ENCODE results near the gene TES. TPM values are rescaled to one million over a fixed set of nuclear protein-coding genes. Genes with fewer than 3 reads are reported as not detected.

TES gene
- total and polyA plus RNA-seq, 2 of the 8 experiments (the other 6 are each of a cell fraction or from before 2014, with no cell fraction given) = 18.2 to 36.3 TPM

DNA sequence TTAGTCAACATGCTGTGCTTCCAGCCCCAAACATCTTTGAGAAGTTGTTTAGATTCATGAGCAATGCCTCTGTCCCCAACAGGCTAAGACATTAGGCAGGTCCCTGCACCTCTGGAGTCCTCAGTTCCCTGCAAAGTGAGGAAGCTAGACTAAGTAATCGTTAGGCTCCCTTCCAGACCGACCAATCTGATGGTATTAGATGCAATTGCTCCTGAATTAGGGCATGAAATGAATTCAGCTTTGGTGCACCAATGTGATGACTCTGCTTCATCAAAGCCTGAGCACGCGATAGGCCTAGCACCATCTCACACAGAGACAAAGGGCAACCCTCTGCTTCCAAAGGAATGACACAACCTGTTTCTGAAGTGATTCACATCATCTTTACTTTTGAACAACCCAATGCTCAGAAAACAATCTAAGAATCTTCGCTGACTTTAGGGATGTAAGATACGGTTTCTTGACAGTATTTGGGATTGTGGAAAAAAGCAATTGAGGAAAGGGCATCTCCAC is 723 bp upstream of the TES start:
- TF ChIP-seq, protein P1, sequence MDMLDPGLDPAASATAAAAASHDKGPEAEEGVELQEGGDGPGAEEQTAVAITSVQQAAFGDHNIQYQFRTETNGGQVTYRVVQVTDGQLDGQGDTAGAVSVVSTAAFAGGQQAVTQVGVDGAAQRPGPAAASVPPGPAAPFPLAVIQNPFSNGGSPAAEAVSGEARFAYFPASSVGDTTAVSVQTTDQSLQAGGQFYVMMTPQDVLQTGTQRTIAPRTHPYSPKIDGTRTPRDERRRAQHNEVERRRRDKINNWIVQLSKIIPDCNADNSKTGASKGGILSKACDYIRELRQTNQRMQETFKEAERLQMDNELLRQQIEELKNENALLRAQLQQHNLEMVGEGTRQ (IDR thresholded peaks at IDR 0.05; ENCODE audit: low read length) = no peak
- peak overlapping the region in 2 of 4 experiments; percentile 93 to 97; a peak in 2 of 8 replicates for H3K4me3 ChIP-seq (ENCODE audit: extremely low read depth in 1 of 4, insufficient read depth in 2 of 4, low read depth in 3 of 4, low read length in 4 of 4)
- peak overlapping the region; percentile 82; the same call in 1 of the 2 replicates for H2BK12ac ChIP-seq (ENCODE audit: low read depth, low read length)
- no peaks in the 10 kb centered on the region for H3K36me3 ChIP-seq (ENCODE audit: control insufficient read depth in 2 of 4, insufficient read depth in 4 of 4, low read length in 3 of 4)
- peak overlapping the region; percentile 84 for H2BK15ac ChIP-seq (ENCODE audit: low read length)
- H2AFZ ChIP-seq (ENCODE audit: low read length) = 0 out of 2 replicates have a peak overlapping the region, but pooled peaks have one; percentile 3
- no peak overlapping the region for H3K18ac ChIP-seq (ENCODE audit: extremely low read depth, low read length)
- no peak overlapping the region for H4K5ac ChIP-seq (ENCODE audit: insufficient read length, low read depth, low read length)
- no peak overlapping the region for H4K91ac ChIP-seq (replicated peaks; ENCODE audit: insufficient read length, low read length)
- H3K56ac ChIP-seq (replicated peaks; ENCODE audit: insufficient read length, low read depth, low read length) = no peak overlapping the region
- no peak overlapping the region for H2BK120ac ChIP-seq (replicated peaks; ENCODE audit: low read depth, low read length)
- no peak overlapping the region for H4K8ac ChIP-seq (ENCODE audit: extremely low read depth, insufficient read depth, low read length)
- H3K4me1 ChIP-seq (replicated peaks in 1 of 4; ENCODE audit: control insufficient read depth in 3 of 4, insufficient read depth in 4 of 4, low read length in 3 of 4) = peaks cover 0 to 3% (median under 1%) of the 10 kb centered on the region in 4 experiments; a peak in 1 of 7 replicates
- no peak overlapping the region for H3K27ac ChIP-seq (ENCODE audit: low read depth, low read length)
- no peak overlapping the region for H2BK20ac ChIP-seq (ENCODE audit: low read length)
- no peak for DNase-seq (ENCODE audit: low read depth in 1 of 2, low spot score in 2 of 2)
- no peaks in the 10 kb centered on the region for H3K79me1 ChIP-seq (ENCODE audit: low read depth, low read length)
- no peak overlapping the region for H3K9ac ChIP-seq (replicated peaks in 1 of 4; ENCODE audit: extremely low read depth in 1 of 4, low read depth in 3 of 4, low read length in 3 of 4)
- CTCF ChIA-PET (ENCODE audit: partially characterized antibody) = interaction anchor here (1.3 to 4.2 kb wide), 6 partner anchors 24 to 43 kb away, joined by 3 to 19 read pairs (median 6); no protein-coding TSS in a partner anchor
- no peaks in the 10 kb centered on the region for H3K9me3 ChIP-seq (ENCODE audit: insufficient read depth in 2 of 2, low read depth in 1 of 2, low read length in 1 of 2)
- H4K20me1 ChIP-seq (replicated peaks in 1 of 2; ENCODE audit: control insufficient read depth in 1 of 2, insufficient read depth in 2 of 2, low read length in 2 of 2) = no peaks in the 10 kb centered on the region
- H2BK5ac ChIP-seq (ENCODE audit: low read depth, low read length) = no peak overlapping the region
- no peak for FAIRE-seq
- H3K14ac ChIP-seq (ENCODE audit: insufficient read length) = no peak overlapping the region
- peaks cover 0 to 4% (median under 1%) of the 10 kb centered on the region in 4 experiments; a peak in 3 of 7 replicates for H3K27me3 ChIP-seq (replicated peaks in 1 of 4; ENCODE audit: control insufficient read depth in 3 of 4, extremely low read depth in 1 of 4, insufficient read depth in 3 of 4, low read length in 3 of 4)
- POLR2A ChIA-PET (ENCODE audit: partially characterized antibody) = interaction anchor here (1.1 to 2.3 kb wide), 6 partner anchors 11 to 32 kb away, joined by 3 to 10 read pairs (median 4); no protein-coding TSS in a partner anchor
- 0 out of 4 replicates have a peak, but pooled peaks cover 0 to 7% of the 10 kb centered on the region in 2 experiments for H3K79me2 ChIP-seq (ENCODE audit: control insufficient read depth in 1 of 2, insufficient read depth in 2 of 2, low read length in 2 of 2)
- H3K23ac ChIP-seq (ENCODE audit: insufficient read length) = no peak overlapping the region
- no peak overlapping the region for H3K4ac ChIP-seq (replicated peaks; ENCODE audit: insufficient read length, low read depth, low read length)
- no peak overlapping the region; the same call in 1 of the 2 replicates for H2AK5ac ChIP-seq (ENCODE audit: low read depth, low read length)
- H3K23me2 ChIP-seq (ENCODE audit: low read depth, low read length) = peaks cover 3% of the 10 kb centered on the region; the same call in 1 of the 2 replicates
- 88% methylated on average over 6 of the region's 6 CpGs; no CpG with 5 or more reads in 1 of the 2 experiments for WGBS, 2 experiments (ENCODE audit: extremely low coverage in 1 of 2, insufficient coverage in 1 of 2, insufficient read length in 1 of 2, insufficient replicate concordance in 2 of 2, low coverage in 1 of 2, low lambda C conversion rate in 2 of 2, missing lambda C conversion rate in 1 of 2)
- H3K4me2 ChIP-seq (ENCODE audit: insufficient read depth in 1 of 2, low read depth in 2 of 2, low read length in 2 of 2) = peak overlapping the region; percentile 60 to 89; a peak in 1 of 4 replicates
